Hepatocyte (in vitro differentiated cells): ENCODE measurements around the gene FOXK1.

Source experiments
- EZH2 ChIP-seq: fragments of 200-600 bp; sonication (generic); IDR thresholded peaks from 2 replicates; pipeline ENCODE4 v1.6.1; 2016; ENCODE audit warnings: antibody characterized with exemption, mild to moderate bottlenecking, borderline replicate concordance
- EZH2phosphoT487 ChIP-seq: fragments of 200-600 bp; sonication (generic); IDR thresholded peaks from one replicate; pipeline ENCODE4 v1.6.1; 2018; ENCODE audit warnings: antibody characterized with exemption, mild to moderate bottlenecking, low read depth, moderate library complexity; ENCODE audit not compliant: unreplicated experiment, severe bottlenecking
- TF ChIP-seq, protein P1 (sequence below): fragments of 200-600 bp; sonication (generic); IDR thresholded peaks from 2 replicates; pipeline ENCODE4 v1.5.1; 2016; ENCODE audit warnings: antibody characterized with exemption, mild to moderate bottlenecking; ENCODE audit not compliant: poor library complexity

DNA sequence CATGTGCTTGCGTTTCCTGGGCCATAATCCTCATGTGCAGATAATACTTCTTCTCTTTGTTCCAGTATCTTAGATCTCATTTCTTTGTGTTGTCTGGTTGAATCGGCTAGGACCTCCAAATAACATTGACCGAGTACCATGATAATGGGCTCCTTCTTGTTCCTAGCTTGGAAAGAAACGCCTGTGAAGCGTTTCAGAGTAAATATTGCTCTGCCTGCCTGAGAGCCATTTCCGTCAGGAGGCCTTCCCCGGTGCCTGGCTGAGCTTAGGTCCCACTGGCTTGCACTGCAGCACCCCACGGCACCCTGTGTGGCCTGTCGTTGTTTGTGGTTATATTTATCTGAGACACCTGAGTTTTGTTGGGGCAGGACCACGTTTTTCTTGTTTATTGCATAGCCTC is 17.7 kb downstream of the FOXK1 start:
- no peak for TF ChIP-seq EZH2phosphoT487
- TF ChIP-seq, protein P1, sequence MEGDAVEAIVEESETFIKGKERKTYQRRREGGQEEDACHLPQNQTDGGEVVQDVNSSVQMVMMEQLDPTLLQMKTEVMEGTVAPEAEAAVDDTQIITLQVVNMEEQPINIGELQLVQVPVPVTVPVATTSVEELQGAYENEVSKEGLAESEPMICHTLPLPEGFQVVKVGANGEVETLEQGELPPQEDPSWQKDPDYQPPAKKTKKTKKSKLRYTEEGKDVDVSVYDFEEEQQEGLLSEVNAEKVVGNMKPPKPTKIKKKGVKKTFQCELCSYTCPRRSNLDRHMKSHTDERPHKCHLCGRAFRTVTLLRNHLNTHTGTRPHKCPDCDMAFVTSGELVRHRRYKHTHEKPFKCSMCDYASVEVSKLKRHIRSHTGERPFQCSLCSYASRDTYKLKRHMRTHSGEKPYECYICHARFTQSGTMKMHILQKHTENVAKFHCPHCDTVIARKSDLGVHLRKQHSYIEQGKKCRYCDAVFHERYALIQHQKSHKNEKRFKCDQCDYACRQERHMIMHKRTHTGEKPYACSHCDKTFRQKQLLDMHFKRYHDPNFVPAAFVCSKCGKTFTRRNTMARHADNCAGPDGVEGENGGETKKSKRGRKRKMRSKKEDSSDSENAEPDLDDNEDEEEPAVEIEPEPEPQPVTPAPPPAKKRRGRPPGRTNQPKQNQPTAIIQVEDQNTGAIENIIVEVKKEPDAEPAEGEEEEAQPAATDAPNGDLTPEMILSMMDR, result no peak
- TF ChIP-seq EZH2, result no peak
